NCI-H1417 treated with DMSO at 0.1 percent for 48 hours (cell line): Measurements from ENCODE around the gene SLC12A3.
"Not testable (repeated sequence)": the region's sequence is repeated elsewhere in the genome, so short reads cannot be mapped to it uniquely, and the experiment has no call there.

Source experiments
- DNase-seq: peaks from one replicate; lab custom pipeline; 2025; lab: John Stamatoyannopoulos, UW

SLC12A3 gene

GRCh38 chr16:56919099-56919800 lies 54.2 kb downstream of the SLC12A3 start:
- DNase-seq, result no peak

GRCh38 chr16:56921571-56921970 lies 56.6 kb downstream of the SLC12A3 start:
- no peak for DNase-seq

- DNase-seq, result no peak
These were observed 58.6 kb downstream of the SLC12A3 start for GRCh38 chr16:56923481-56924091.

- DNase-seq, result no peak
These were observed 62.5 kb downstream of the SLC12A3 start for GRCh38 chr16:56927471-56927870.

GRCh38 chr16:56929639-56930038 lies 64.6 kb downstream of the SLC12A3 start:
- DNase-seq, result no peak

- no peak for DNase-seq
These were observed 65.7 kb downstream of the SLC12A3 start for GRCh38 chr16:56930486-56931270.

- DNase-seq, result no peak
These were observed 66.4 kb downstream of the SLC12A3 start for GRCh38 chr16:56931271-56931891.

- DNase-seq, result peak; percentile 88
These were observed 67.1 kb downstream of the SLC12A3 start, which contains the start of gene HERPUD1 for GRCh38 chr16:56931892-56932720. Gene HERPUD1 (plus strand): TSS chr16:56932142. CDS start chr16:56932245, 103 bp downstream.

- DNase-seq, result no peak
These were observed 68.0 kb downstream of the SLC12A3 start for GRCh38 chr16:56932721-56933619.

GRCh38 chr16:56933828-56934598 lies 69.0 kb downstream of the SLC12A3 start:
- no peak for DNase-seq

- DNase-seq, result not testable (repeated sequence)
These were observed 69.7 kb downstream of the SLC12A3 start for GRCh38 chr16:56934599-56935145.

GRCh38 chr16:56935201-56935600 lies 70.2 kb downstream of the SLC12A3 start:
- DNase-seq, result no peak

GRCh38 chr16:56936491-56936890 lies 71.5 kb downstream of the SLC12A3 start:
- DNase-seq, result no peak

- DNase-seq, result no peak
These were observed 71.9 kb downstream of the SLC12A3 start for GRCh38 chr16:56936950-56937349.

GRCh38 chr16:56938664-56939513 lies 73.9 kb downstream of the SLC12A3 start:
- no peak for DNase-seq

GRCh38 chr16:56939801-56940200 lies 74.8 kb downstream of the SLC12A3 start:
- DNase-seq, result no peak

GRCh38 chr16:56941092-56941491 lies 76.1 kb downstream of the SLC12A3 start:
- DNase-seq, result no peak

- no peak for DNase-seq
These were observed 76.9 kb downstream of the SLC12A3 start for GRCh38 chr16:56941856-56942331.
